Heart left ventricle (tissue), 13 donors: ENCODE results near the gene MTO1.

ENCODE experiments used
- POLR2A ChIP-seq, 2 donors: fragments of 450-650 bp; IDR thresholded peaks; one replicate each; pipeline ENCODE4 v1.6.1; 2017; ENCODE audit warnings: antibody characterized with exemption in 2 of 2, mild to moderate bottlenecking in 2 of 2, moderate library complexity in 2 of 2
- TF ChIP-seq, protein P1 (sequence below), 12 donors: fragments of 200-600 bp; sonication (generic) in 4 of 12; IDR thresholded peaks; one replicate each; pipeline versions ENCODE4 v1.5.0 to v1.8.0; 2018 to 2022; ENCODE audit warnings: antibody characterized with exemption in 12 of 12, mild to moderate bottlenecking in 5 of 12
- donor health status: ischemic (EF 13 %, LVEDD 7.1; RV severe dilation, severe dysfunction).
- donor health status: DM: no; HTN: yes; CAD: no.
- donor health status: DM: no; HTN: no; CAD: no.
- donor health status: ischemic (EF 25% LVEDD 6.9; RV normal size, moderate dysfunction).
- donor health status: ischemic (EF 25% LVEDD 5.7; RV mildly dilated, moderate dysfunction).
- donor health status: ischemic (EF 35%, LVEDD 5.7; RV mildly dilated, moderate dysfunction).
- donor health status: nonischemic (EF 11% LVEDD 7.7; RV severe dilation, severe dysfunction).
- donor health status: DM: yes; HTN: yes; CAD: no.
- donor health status: PGD.
- donor health status: ischemic (EF 29% LVEDD 5.4; RV normal size, mild dysfunction).
- donor health status: nonischemic (EF 23%, LVEDD 6.1; RV moderate dilation, normal function).

GRCh38 chr6:73471686-73472290 is 10.3 kb downstream of the MTO1 start:
- TF ChIP-seq, protein P1, sequence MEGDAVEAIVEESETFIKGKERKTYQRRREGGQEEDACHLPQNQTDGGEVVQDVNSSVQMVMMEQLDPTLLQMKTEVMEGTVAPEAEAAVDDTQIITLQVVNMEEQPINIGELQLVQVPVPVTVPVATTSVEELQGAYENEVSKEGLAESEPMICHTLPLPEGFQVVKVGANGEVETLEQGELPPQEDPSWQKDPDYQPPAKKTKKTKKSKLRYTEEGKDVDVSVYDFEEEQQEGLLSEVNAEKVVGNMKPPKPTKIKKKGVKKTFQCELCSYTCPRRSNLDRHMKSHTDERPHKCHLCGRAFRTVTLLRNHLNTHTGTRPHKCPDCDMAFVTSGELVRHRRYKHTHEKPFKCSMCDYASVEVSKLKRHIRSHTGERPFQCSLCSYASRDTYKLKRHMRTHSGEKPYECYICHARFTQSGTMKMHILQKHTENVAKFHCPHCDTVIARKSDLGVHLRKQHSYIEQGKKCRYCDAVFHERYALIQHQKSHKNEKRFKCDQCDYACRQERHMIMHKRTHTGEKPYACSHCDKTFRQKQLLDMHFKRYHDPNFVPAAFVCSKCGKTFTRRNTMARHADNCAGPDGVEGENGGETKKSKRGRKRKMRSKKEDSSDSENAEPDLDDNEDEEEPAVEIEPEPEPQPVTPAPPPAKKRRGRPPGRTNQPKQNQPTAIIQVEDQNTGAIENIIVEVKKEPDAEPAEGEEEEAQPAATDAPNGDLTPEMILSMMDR (IDR thresholded peaks at IDR 0.05): no peak
- no peak for TF ChIP-seq POLR2A (IDR thresholded peaks at IDR 0.05)
